ENCODE data around the gene HEPACAM.

HEPACAM gene

DNA sequence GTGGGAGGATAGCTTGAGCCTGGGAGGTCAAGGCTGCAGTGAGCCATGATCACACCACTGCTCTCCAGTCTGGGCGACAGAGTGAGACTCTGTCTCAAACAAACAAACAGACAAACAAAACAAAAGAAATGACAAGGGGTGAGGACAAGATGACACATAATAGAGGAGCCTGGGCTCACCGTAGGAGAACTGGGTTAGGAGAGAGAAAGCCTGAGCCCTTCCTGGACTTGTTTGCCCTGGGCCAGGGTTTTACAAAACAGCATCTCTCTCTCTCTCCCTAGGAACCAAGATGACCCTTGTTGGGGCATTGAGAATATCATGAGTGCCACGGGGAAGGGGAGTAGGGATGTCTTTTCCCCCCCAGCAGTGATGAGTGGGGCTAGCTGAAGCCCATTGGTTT is 54.9 kb downstream of the HEPACAM start:
- H3K4me3 ChIP-seq (ENCODE audit: low read depth, low read length): no peak overlapping the region
- DNase-seq (ENCODE audit: low read depth): no peak
- TF ChIP-seq, protein P1, sequence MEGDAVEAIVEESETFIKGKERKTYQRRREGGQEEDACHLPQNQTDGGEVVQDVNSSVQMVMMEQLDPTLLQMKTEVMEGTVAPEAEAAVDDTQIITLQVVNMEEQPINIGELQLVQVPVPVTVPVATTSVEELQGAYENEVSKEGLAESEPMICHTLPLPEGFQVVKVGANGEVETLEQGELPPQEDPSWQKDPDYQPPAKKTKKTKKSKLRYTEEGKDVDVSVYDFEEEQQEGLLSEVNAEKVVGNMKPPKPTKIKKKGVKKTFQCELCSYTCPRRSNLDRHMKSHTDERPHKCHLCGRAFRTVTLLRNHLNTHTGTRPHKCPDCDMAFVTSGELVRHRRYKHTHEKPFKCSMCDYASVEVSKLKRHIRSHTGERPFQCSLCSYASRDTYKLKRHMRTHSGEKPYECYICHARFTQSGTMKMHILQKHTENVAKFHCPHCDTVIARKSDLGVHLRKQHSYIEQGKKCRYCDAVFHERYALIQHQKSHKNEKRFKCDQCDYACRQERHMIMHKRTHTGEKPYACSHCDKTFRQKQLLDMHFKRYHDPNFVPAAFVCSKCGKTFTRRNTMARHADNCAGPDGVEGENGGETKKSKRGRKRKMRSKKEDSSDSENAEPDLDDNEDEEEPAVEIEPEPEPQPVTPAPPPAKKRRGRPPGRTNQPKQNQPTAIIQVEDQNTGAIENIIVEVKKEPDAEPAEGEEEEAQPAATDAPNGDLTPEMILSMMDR (IDR thresholded peaks at IDR 0.05; ENCODE audit: control insufficient read depth, extremely low read depth, insufficient read depth): no peak

DNA sequence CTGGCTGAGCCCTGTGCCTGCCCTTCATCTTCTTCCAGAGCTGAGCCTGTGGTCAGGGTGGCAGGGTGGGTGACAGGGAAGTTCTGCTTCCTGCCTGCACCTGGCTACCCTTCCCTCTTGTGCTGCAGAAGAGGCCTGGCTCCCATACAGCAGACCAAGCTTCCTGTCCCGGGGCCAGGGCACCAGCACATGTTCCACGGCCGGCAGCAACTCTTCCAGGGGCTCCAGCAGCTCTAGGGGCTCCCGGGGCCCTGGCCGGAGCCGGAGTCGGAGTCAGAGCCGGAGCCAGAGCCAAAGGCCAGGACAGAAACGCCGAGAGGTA is 55.6 kb downstream of the HEPACAM start:
- TF ChIP-seq, protein P1 (IDR thresholded peaks at IDR 0.05; ENCODE audit: control insufficient read depth, extremely low read depth, insufficient read depth): no peak
- no peak for DNase-seq (ENCODE audit: low read depth)
- no peak overlapping the region for H3K4me3 ChIP-seq (ENCODE audit: low read depth, low read length)

DNA sequence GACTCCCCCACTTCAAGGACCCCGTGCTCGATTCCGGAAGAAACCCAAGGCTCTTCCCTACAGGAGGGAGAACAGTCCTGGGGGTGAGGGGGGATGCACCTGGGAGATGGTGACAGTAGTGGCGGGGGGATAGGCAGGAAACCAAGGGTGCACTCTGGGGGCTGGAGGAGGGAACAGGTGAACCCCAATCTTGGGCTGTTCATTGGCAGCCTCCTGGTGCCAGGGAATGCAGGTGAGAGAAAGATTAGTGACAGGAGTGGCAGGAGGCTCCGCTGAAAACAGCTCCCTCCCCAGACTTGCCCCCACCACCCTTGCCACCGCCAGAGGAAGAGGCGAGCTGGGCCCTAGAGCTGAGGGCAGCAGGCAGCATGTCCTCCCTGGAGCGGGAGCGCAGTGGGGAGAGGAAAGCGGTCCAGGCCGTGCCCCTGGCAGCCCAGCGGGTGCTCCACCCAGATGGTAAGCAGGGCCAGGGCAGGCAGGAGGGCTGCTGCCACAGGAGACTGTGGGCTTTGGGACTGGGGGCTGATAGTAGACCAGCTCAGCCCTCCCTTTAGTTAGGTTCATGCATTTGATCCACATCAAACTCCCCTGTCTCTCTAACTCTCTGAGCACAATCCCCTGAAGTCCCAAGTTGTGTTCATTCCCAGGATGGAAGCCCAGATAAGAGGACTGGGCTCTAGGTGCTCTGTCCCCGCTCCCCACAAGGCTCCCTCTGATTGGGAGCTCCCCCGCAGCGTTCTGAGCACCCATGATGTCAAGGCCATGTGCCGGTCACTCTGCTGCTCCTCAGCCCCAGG is 56.2 kb downstream of the HEPACAM start:
- no peak for DNase-seq (ENCODE audit: low read depth)
- TF ChIP-seq, protein P1 (IDR thresholded peaks at IDR 0.05; ENCODE audit: control insufficient read depth, extremely low read depth, insufficient read depth): no peak
- H3K4me3 ChIP-seq (ENCODE audit: low read depth, low read length): no peak overlapping the region

DNA sequence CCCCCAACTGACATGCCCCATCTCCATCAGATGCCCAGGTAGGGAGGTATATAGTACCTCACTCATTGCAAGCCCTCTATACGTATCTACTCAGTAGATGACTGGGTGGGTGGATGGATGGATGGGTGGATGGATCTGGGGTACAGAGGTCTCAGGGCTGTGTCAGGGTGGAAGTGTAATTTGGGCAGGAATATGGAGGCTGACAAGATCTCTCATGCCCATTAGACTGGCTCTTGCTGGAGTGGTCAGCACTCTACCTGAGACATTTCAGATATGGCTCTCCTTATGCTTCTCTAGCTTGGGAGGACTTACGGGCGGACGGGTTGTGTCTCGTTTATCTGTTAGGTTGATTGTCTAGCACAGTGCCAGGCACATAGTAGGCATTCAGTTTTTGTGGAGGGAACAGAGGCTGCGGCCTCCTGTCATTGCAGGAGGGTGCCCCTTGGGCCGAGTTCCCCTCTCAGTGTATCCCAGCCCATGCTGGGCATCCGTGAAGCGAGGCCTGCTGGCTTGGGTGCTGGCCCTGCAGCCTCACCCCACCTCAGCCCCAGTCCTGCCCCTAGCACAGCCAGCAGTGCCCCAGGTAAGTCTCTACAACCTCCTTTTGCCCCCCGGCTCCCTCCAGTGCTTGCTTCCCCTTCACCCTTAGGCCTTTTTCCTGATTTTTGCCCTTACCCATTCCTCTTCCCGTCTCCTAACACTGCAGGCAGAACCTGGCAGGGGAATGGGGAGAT is 56.9 kb downstream of the HEPACAM start:
- no peak overlapping the region for H3K4me3 ChIP-seq (ENCODE audit: low read depth, low read length)
- DNase-seq (ENCODE audit: low read depth): no peak
- TF ChIP-seq, protein P1 (IDR thresholded peaks at IDR 0.05; ENCODE audit: control insufficient read depth, extremely low read depth, insufficient read depth): no peak

DNA sequence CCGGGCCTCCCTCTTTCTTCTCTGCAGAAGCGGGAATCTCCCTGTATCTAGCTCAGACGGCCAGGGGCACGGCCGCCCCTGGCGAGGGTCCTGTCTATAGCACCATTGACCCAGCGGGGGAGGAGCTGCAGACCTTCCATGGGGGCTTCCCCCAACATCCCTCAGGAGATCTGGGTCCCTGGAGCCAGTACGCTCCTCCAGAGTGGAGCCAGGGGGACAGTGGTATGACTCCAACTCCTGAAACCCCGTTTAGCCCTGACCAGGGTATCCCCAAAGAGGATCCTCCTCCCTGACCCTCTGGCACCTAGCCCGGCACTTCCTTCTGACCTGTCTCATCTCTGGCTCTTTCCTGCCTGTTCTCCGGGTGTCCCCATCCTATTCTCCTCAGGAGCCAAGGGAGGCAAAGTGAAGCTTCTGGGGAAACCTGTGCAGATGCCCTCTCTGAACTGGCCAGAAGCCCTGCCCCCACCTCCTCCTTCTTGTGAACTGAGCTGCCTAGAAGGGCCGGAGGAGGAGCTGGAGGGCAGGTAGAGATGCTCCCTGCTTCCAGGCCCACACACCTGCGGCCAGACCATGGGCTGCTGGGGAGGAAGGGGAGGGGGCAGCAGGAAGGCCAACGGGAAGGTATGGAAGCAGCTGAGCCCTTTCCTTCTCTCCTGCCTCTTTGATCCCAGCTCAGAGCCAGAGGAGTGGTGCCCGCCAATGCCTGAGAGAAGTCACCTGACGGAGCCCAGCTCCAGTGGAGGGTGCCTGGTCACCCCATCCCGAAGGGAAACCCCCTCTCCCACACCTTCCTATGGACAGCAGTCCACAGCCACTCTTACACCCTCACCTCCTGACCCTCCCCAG is 57.7 kb downstream of the HEPACAM start:
- no peak for DNase-seq (ENCODE audit: low read depth)
- TF ChIP-seq, protein P1 (IDR thresholded peaks at IDR 0.05; ENCODE audit: control insufficient read depth, extremely low read depth, insufficient read depth): no peak
- H3K4me3 ChIP-seq (ENCODE audit: low read depth, low read length): no peak overlapping the region

DNA sequence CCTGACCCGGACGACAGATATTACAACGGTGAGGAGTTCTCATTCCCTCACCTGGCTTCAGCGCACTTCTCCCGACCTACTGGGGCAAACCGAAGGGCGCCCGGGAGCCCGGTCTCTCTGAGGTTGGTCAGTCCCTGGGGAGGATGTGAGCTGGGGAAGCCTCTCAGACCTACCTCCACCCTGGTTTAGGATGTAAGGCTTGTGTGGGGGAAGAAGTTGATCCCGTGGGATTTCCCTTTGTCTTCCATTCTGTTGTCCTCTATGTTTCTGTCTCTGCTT is 58.3 kb downstream of the HEPACAM start:
- no peak for DNase-seq (ENCODE audit: low read depth)
- H3K4me3 ChIP-seq (ENCODE audit: low read depth, low read length): no peak overlapping the region
- TF ChIP-seq, protein P1 (IDR thresholded peaks at IDR 0.05; ENCODE audit: control insufficient read depth, extremely low read depth, insufficient read depth): no peak

All from LNCaP clone FGC (cell line).